Osteocyte (in vitro differentiated cells): ENCODE data around the gene TSPAN5. TPM values are rescaled to one million over a fixed set of nuclear protein-coding genes. Genes with fewer than 3 reads are reported as not detected.

Experiments
- DNase-seq: peaks from one replicate; pipeline ENCODE4 v3.0.0; 2021; ENCODE audit warnings: mixed read lengths; ENCODE audit not compliant: unreplicated experiment; ENCODE audit errors: extremely low spot score
- H3K27ac Mint-ChIP-seq: one replicate; pipeline ENCODE4 v1.8.0; 2021; ENCODE audit warnings: mild to moderate bottlenecking, mixed read lengths; ENCODE audit not compliant: unreplicated experiment
- H3K27me3 Mint-ChIP-seq: one replicate; pipeline ENCODE4 v1.8.0; 2021; ENCODE audit warnings: mixed read lengths; ENCODE audit not compliant: unreplicated experiment
- H3K36me3 Mint-ChIP-seq: one replicate; pipeline ENCODE4 v1.8.0; 2021; ENCODE audit warnings: mixed read lengths; ENCODE audit not compliant: unreplicated experiment
- H3K4me1 Mint-ChIP-seq: one replicate; pipeline ENCODE4 v1.8.0; 2021; ENCODE audit warnings: mixed read lengths; ENCODE audit not compliant: unreplicated experiment
- H3K4me3 Mint-ChIP-seq: one replicate; pipeline ENCODE4 v1.8.0; 2021; ENCODE audit warnings: mild to moderate bottlenecking, moderate library complexity, mixed read lengths; ENCODE audit not compliant: unreplicated experiment
- H3K9me3 Mint-ChIP-seq: one replicate; pipeline ENCODE4 v1.8.0; 2021; ENCODE audit warnings: mixed read lengths; ENCODE audit not compliant: unreplicated experiment
- total RNA-seq: library from RNA; stranded (reverse); gene quantifications from 2 replicates; pipeline ENCODE4 v1.2.1, GENCODE V29; 2021
- TF ChIP-seq, protein P1 (sequence below): fragments of 200-600 bp; sonication (generic); IDR thresholded peaks from 2 replicates; pipeline ENCODE4 v1.5.0; 2021; ENCODE audit warnings: antibody characterized with exemption, mild to moderate bottlenecking, moderate library complexity

The TSPAN5 gene
- total RNA-seq, 1 donor from 2014 or later: 64.2 TPM

- no peak for DNase-seq
- peak overlapping the region; percentile 46 for H3K27ac Mint-ChIP-seq
These were observed 85.7 kb downstream of the TSPAN5 start for GRCh38 chr4:98572697-98573096.

GRCh38 chr4:98571161-98571786 is 87.1 kb downstream of the TSPAN5 start:
- peaks cover 85% of the 10 kb centered on the region for H3K4me1 Mint-ChIP-seq
- H3K4me3 Mint-ChIP-seq: no peak overlapping the region
- no peaks in the 10 kb centered on the region for H3K9me3 Mint-ChIP-seq
- no peak for DNase-seq
- peaks cover 8% of the 10 kb centered on the region for H3K36me3 Mint-ChIP-seq
- TF ChIP-seq, protein P1, sequence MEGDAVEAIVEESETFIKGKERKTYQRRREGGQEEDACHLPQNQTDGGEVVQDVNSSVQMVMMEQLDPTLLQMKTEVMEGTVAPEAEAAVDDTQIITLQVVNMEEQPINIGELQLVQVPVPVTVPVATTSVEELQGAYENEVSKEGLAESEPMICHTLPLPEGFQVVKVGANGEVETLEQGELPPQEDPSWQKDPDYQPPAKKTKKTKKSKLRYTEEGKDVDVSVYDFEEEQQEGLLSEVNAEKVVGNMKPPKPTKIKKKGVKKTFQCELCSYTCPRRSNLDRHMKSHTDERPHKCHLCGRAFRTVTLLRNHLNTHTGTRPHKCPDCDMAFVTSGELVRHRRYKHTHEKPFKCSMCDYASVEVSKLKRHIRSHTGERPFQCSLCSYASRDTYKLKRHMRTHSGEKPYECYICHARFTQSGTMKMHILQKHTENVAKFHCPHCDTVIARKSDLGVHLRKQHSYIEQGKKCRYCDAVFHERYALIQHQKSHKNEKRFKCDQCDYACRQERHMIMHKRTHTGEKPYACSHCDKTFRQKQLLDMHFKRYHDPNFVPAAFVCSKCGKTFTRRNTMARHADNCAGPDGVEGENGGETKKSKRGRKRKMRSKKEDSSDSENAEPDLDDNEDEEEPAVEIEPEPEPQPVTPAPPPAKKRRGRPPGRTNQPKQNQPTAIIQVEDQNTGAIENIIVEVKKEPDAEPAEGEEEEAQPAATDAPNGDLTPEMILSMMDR: no peak
- no peaks in the 10 kb centered on the region for H3K27me3 Mint-ChIP-seq
- H3K27ac Mint-ChIP-seq: no peak overlapping the region

More at GRCh38 chr4:98572697-98573096, 85.7 kb downstream of the TSPAN5 start:
- H3K9me3 Mint-ChIP-seq: no peaks in the 10 kb centered on the region
- H3K27me3 Mint-ChIP-seq: no peaks in the 10 kb centered on the region
- peaks cover 8% of the 10 kb centered on the region for H3K36me3 Mint-ChIP-seq
- peaks cover 77% of the 10 kb centered on the region for H3K4me1 Mint-ChIP-seq
- TF ChIP-seq, protein P1: no peak
- no peak overlapping the region for H3K4me3 Mint-ChIP-seq

DNA sequence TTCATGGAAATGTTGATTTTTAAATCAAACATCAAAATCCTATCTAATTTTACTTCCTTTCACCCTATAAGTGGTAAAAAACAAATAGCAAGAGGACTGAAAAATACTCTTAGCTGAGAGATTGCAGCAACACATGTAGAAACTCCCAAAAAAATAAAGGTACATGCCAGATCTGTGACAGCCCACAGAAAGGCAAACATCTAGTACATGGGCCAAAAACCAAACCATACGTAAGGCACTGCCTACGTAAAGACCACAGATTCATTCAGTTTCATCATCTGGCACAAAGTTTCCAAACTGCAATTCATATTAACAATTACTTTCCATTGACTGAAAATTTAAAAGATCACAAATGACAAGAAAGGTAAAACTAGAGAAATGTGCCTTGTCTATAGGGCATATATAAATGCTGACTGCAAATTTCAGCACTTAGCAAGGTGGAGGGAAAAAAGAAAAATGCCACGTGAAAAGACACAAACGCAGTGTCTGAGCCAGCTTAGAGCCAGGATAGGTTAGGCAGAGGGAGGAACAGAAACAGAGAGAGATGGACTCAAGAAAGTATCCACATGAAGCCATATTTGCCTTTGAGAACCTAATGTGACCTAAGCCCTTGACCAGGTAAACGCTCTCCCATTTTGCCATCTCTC is 88.1 kb downstream of the TSPAN5 start:
- Mint-ChIP-seq H3K36me3 (peaks cover 2% of the 10 kb centered on the region), H3K4me1 (peaks cover 91% of the 10 kb centered on the region), H3K27me3 (no peaks in the 10 kb centered on the region), H3K4me3 (no peak overlapping the region), H3K27ac (peak overlapping the region; percentile 94), H3K9me3 (no peaks in the 10 kb centered on the region)
- no peak for DNase-seq
- TF ChIP-seq, protein P1: no peak

DNA sequence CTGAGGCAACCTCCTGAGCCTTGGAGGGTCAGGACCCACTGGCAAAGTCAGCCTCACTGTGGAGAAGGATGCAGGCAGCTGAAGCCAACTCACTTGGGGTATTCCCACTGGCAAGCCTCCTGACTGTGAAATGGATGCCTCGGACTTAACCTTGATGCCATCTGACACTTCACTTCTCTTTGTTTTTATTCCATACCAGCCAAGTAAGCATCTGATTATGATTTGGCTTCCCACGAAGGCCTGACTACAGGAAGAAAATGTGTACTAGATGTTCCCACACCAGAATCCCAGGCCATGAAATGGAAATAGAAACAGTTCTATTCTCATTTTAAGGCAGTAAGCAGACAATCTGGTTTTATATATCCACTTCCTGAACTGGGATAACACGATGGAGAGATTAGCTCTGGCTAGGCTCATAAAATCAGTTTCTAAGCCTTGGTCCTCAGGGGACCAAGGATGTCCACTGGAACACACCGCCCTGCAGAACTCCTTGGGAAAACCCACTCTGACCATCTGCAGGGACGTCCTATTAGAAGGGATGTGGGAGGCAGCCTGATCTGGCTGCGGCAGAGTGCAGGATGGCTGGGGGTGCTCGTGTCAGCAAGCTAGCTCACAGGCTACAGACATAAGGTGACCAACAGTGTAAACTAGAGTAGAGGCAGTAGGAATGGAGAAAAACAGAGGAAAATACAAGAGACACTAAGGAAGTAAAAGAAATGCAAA is 89.3 kb downstream of the TSPAN5 start:
- H3K27me3 Mint-ChIP-seq: no peaks in the 10 kb centered on the region
- H3K36me3 Mint-ChIP-seq: peaks cover 2% of the 10 kb centered on the region
- H3K4me3 Mint-ChIP-seq: peak overlapping the region; percentile 26
- H3K9me3 Mint-ChIP-seq: no peaks in the 10 kb centered on the region
- peaks cover 92% of the 10 kb centered on the region for H3K4me1 Mint-ChIP-seq
- TF ChIP-seq, protein P1: no peak
- no peak for DNase-seq
- peak overlapping the region; percentile 94 for H3K27ac Mint-ChIP-seq

DNA sequence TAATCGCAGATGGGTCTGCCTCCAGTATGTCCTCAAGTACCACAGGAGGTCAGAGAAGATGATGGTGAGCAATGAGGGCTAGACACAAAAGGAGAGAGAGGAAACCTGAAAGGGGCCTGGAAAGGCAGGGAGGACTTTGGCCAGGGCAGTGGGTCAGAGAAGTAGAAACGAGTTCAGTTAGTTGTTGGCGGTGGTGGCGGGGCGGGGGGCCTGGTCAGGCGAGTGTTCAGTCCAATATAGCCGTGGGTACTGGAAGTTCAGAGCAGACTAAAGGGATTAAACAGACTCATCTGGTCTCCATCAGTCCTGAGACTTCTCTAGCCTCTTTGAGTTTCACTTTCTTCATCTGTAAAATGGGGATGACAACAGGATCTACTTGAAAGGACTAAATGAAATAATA is 90.8 kb downstream of the TSPAN5 start:
- DNase-seq: no peak
- Mint-ChIP-seq H3K4me3 (no peak overlapping the region), H3K36me3 (peaks cover 2% of the 10 kb centered on the region), H3K27me3 (no peaks in the 10 kb centered on the region), H3K4me1 (peaks cover 80% of the 10 kb centered on the region), H3K9me3 (no peaks in the 10 kb centered on the region), H3K27ac (peak overlapping the region; percentile 94)
- TF ChIP-seq, protein P1: no peak
